Measurements from ENCODE around the gene SNRK.

SNRK gene

DNA sequence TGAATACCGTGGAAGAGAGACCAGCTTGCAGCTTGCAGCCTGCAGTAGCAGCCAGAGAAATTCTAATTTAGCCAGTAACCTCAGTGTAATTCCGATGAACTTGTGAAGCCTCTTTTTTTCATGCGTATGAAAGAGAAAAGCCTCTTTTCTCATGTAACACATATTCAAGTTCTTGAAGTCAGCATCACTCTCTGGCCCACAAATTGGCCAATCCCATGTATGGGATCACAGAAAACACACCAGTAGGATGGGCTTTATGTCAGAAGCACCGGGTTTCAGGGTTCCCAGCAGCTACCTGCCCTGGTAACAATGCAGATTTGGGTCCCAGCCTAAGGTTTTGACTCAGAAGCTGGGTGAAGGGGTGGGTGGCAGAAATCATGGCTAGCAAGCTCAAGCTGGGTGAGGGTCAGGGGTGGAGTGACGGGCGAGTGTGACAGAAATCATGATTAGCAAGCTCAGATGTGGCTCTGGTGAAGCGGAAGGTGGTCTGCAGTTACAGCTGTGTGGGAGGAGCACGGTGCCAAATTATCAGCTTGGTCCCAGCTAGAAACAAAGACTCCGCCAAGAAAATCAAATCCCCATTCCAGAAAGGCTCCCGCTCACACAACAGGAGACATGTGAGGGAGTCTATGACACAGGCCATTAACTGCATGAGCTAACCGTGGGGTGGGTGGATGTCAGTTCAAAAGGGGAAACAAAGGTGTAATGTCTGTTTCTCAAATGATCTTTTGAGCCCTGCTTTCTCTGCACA lies 86.6 kb downstream of the SNRK start:
- no peak for DNase-seq (ENCODE audit: low spot score)
- TF ChIP-seq, protein P1, sequence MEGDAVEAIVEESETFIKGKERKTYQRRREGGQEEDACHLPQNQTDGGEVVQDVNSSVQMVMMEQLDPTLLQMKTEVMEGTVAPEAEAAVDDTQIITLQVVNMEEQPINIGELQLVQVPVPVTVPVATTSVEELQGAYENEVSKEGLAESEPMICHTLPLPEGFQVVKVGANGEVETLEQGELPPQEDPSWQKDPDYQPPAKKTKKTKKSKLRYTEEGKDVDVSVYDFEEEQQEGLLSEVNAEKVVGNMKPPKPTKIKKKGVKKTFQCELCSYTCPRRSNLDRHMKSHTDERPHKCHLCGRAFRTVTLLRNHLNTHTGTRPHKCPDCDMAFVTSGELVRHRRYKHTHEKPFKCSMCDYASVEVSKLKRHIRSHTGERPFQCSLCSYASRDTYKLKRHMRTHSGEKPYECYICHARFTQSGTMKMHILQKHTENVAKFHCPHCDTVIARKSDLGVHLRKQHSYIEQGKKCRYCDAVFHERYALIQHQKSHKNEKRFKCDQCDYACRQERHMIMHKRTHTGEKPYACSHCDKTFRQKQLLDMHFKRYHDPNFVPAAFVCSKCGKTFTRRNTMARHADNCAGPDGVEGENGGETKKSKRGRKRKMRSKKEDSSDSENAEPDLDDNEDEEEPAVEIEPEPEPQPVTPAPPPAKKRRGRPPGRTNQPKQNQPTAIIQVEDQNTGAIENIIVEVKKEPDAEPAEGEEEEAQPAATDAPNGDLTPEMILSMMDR (IDR thresholded peaks at IDR 0.05; ENCODE audit: borderline replicate concordance, control extremely low read depth, extremely low read depth, insufficient read depth, missing control alignments): no peak
- in situ Hi-C loops (cut with MboI; ENCODE audit: low sequenced_read_pairs, unreplicated experiment): loop anchor here (10.0 kb wide), 1 partner anchor 208 kb away; no protein-coding TSS in a partner anchor

DNA sequence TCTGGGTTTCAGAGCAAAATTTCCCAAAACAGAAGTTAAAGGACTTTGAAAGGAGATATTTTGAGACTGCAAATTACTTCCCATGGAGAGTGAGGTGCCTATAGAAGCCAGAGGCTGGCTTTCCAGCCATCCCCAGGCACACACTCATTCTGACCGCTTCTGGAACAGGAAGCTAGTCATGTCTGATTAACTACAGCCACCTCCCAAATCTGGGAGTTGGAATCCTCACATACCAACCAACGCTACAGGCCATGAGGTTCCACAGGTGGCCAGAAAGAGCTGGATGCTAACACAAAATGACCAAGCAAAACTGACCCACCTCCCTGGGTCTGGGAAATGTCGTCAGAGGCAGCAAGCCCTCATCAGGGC lies 87.2 kb downstream of the SNRK start:
- TF ChIP-seq, protein P1 (IDR thresholded peaks at IDR 0.05; ENCODE audit: borderline replicate concordance, control extremely low read depth, extremely low read depth, insufficient read depth, missing control alignments): no peak
- in situ Hi-C loops (cut with MboI; ENCODE audit: low sequenced_read_pairs, unreplicated experiment): loop anchor here (10.0 kb wide), 1 partner anchor 209 kb away; no protein-coding TSS in a partner anchor
- DNase-seq (ENCODE audit: low spot score): no peak

DNA sequence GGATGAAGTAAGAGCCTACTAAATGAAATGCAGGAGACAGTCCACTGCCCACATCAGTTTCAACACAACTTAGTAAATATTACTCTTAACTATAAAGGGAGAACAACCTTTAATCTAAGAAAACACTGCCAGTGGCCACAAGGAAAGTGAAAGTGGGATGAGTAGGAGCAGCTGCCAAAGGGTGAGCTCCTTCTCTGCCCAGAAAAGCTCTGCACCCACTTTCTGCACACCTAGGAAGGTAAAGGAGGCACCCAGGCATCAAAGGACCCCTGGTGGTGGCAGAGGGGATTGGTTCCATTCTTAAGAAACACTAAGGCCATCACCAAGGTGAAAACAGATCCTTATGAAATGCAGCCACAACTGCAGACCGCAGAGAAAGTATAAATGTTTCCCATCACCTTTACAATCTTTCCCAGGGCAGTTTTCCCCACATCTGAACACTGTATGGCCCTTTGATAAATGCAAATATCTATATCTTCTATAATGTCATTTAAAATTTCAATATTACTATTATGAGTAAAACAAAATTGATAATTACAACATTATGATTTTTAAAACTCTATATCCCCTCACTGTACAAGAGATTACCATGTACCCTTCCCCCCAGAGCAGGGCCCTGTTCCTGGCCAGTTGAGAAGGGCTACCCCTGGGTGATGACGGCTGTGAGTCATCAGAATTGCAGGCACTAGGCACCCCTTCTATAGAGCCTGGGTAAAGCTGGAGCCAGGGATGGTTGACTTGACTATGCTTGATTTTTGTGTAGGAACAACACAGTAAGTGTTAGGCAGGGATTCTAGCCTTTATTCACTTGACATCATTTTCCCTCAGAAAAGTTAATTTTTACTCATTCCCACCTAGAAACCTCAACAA lies 92.0 kb downstream of the SNRK start:
- in situ Hi-C loops (cut with MboI; ENCODE audit: low sequenced_read_pairs, unreplicated experiment): loop anchor here (10.0 to 25.0 kb wide), 2 partner anchors 214 to 416 kb away; no protein-coding TSS in a partner anchor
- TF ChIP-seq, protein P1 (IDR thresholded peaks at IDR 0.05; ENCODE audit: borderline replicate concordance, control extremely low read depth, extremely low read depth, insufficient read depth, missing control alignments): peak; percentile 46
- peak; percentile 78 for DNase-seq (ENCODE audit: low spot score)

DNA sequence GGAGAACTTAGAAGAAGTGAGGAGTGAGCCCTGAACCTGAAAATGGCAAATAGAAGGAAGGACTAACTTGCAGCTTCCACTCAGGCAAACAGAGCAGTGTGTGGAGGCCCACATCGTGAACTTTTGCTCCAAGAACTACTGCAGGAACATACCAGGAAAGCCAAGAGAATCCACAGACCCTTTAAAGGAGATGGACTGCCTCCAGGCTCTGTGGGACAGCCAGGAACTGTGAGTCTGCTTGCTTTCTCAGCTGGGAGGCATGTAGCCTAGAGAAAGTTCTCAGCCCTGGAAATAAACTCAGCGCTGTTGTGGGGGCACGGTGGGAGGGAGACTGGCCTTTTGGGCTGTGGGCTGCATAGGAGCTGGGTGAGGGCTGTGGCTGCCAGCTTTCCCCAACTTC lies 93.0 kb downstream of the SNRK start:
- no peak for DNase-seq (ENCODE audit: low spot score)
- in situ Hi-C loops (cut with MboI; ENCODE audit: low sequenced_read_pairs, unreplicated experiment): loop anchor here (10.0 to 25.0 kb wide), 2 partner anchors 215 to 417 kb away; no protein-coding TSS in a partner anchor
- TF ChIP-seq, protein P1 (IDR thresholded peaks at IDR 0.05; ENCODE audit: borderline replicate concordance, control extremely low read depth, extremely low read depth, insufficient read depth, missing control alignments): no peak

DNA sequence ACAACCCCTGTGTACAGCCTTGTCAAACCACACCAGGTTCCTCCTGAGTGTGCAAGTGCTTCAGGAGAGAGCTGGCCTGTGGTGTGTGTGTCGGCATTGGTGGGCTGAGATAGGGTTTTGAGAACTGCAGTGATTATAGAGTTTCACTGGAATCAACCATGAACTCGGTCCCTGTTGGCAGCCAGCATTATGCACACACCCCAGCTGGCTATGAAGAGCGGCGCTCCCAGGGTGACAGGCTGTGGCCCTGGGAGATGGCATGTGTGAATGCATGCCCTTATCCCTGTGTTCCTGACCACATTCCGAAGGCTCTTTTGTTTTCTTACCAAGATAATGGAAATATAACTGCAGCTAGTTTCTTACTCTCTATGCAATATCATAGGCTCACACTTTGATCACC lies 101.8 kb downstream of the SNRK start:
- in situ Hi-C loops (cut with MboI; ENCODE audit: low sequenced_read_pairs, unreplicated experiment): loop anchor here (25.0 kb wide), 1 partner anchor 426 kb away; no protein-coding TSS in a partner anchor
- TF ChIP-seq, protein P1 (IDR thresholded peaks at IDR 0.05; ENCODE audit: borderline replicate concordance, control extremely low read depth, extremely low read depth, insufficient read depth, missing control alignments): no peak
- no peak for DNase-seq (ENCODE audit: low spot score)

DNA sequence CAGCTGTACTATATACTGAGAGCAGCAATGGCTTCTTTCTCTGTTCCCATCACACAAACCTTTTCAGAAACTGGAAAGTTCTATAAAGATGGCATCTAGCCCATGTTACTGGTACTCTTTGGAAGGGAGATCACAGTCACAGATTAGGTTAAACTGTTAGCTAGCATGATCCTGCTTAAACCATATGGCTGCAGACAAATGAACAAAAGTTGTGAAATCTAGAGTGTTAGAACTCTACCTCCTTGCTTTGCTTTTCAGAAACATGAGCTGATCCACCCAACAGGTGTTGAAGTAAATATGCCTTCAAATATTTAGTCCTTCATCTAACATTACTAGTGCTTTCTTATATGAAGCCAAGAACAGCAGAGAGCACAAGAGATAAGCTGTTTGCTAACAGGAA lies 102.6 kb downstream of the SNRK start:
- no peak for DNase-seq (ENCODE audit: low spot score)
- in situ Hi-C loops (cut with MboI; ENCODE audit: low sequenced_read_pairs, unreplicated experiment): loop anchor here (25.0 kb wide), 1 partner anchor 427 kb away; no protein-coding TSS in a partner anchor
- TF ChIP-seq, protein P1 (IDR thresholded peaks at IDR 0.05; ENCODE audit: borderline replicate concordance, control extremely low read depth, extremely low read depth, insufficient read depth, missing control alignments): no peak
